ENCODE measurements around the gene TLCD3A.
"Not testable (repeated sequence)": the region's sequence is repeated elsewhere in the genome, so short reads cannot be mapped to it uniquely, and the experiment has no call there.

Gene TLCD3A

GRCh38 chr17:750431-751037 is 18.1 kb downstream of the TLCD3A start:
- DNase-seq = no peak

GRCh38 chr17:751269-752001 is 19.0 kb downstream of the TLCD3A start:
- no peak for DNase-seq

- DNase-seq = peak; percentile 88 to 93
Observed at GRCh38 chr17:752002-752619, 19.7 kb downstream of the TLCD3A start, which contains the start of gene GEMIN4. Gene GEMIN4, minus strand, starts transcription at chr17:752264. Its CDS starts 122 bp downstream, at chr17:752142.

GRCh38 chr17:752620-753219 is 20.3 kb downstream of the TLCD3A start:
- peak in 1 of 2 experiments; percentile 26 for DNase-seq

GRCh38 chr17:753418-753817 is 21.0 kb downstream of the TLCD3A start:
- no peak for DNase-seq

GRCh38 chr17:755319-755961 is 23.0 kb downstream of the TLCD3A start:
- not testable (repeated sequence) for DNase-seq

GRCh38 chr17:756010-756567 is 23.7 kb downstream of the TLCD3A start:
- not testable (repeated sequence) for DNase-seq

- no peak for DNase-seq
Observed at GRCh38 chr17:759964-760363, 27.6 kb downstream of the TLCD3A start.

- DNase-seq = no peak
Observed at GRCh38 chr17:760371-760770, 28.0 kb downstream of the TLCD3A start.

GRCh38 chr17:767076-767475 is 34.7 kb downstream of the TLCD3A start:
- DNase-seq = no peak

- DNase-seq = no peak
Observed at GRCh38 chr17:773016-773415, 40.6 kb downstream of the TLCD3A start.

GRCh38 chr17:773467-774312 is 41.3 kb downstream of the TLCD3A start:
- DNase-seq = no peak

- no peak for DNase-seq
Observed at GRCh38 chr17:774313-774584, 41.9 kb downstream of the TLCD3A start.

GRCh38 chr17:778096-778495 is 45.7 kb downstream of the TLCD3A start:
- DNase-seq = no peak

- peak; percentile 56 to 88 for DNase-seq
Observed at GRCh38 chr17:781805-782731, 49.7 kb downstream of the TLCD3A start, which contains the start of the genes GLOD4 and MRM3. Gene GLOD4, minus strand, starts transcription at chr17:782280. Its CDS starts 25 bp downstream, at chr17:782255. Gene MRM3, plus strand, starts transcription at chr17:782353. Its CDS starts 26 bp downstream, at chr17:782379.

GRCh38 chr17:784143-784542 is 51.7 kb downstream of the TLCD3A start:
- DNase-seq = no peak

GRCh38 chr17:785901-786300 is 53.5 kb downstream of the TLCD3A start:
- not testable (repeated sequence) for DNase-seq

- no peak for DNase-seq
Observed at GRCh38 chr17:787641-788221, 55.3 kb downstream of the TLCD3A start.

- no peak for DNase-seq
Observed at GRCh38 chr17:788551-788950, 56.2 kb downstream of the TLCD3A start.

- DNase-seq = no peak
Observed at GRCh38 chr17:789160-789840, 56.9 kb downstream of the TLCD3A start.
